HG03342 (cell line): Measurements from ENCODE around the gene STOML3.

Source experiments
- ATAC-seq: cut with Tn5 transposase; IDR thresholded peaks from one replicate; pipeline ENCODE4 v1.9.1; 2021; ENCODE audit warnings: mild to moderate bottlenecking, moderate library complexity; ENCODE audit not compliant: unreplicated experiment

Gene STOML3

DNA sequence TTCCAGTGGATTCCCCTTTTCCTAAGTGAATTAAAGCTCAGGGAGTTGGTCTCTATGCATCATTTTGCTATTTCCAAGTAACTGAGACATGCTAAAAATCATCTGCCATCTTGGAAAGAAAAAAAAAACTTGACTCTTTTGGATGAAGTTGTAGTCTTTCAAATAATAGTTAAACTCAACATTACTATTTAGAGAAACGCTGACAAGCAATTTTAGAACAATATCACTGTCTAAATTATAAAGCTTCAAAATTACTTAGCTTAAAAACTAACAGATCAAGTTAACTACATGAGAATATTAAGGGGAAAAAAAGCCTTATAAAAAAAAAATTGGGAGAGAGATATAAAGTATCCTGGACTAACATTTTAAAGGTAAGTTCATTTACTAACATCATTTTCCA is 68.5 kb downstream of the STOML3 start:
- no peak for ATAC-seq

- no peak for ATAC-seq
Observed at GRCh38 chr13:38921081-38921480, 69.5 kb downstream of the STOML3 start.
